Activated T-helper 1 cell treated with Interleukin-2 at 50 U/mL for 16 hours (primary cell): Measurements from ENCODE around the gene NPR1.
"Not testable (repeated sequence)": the region's sequence is repeated elsewhere in the genome, so short reads cannot be mapped to it uniquely, and the experiment has no call there.

ENCODE experiments used
- DNase-seq: peaks from one replicate; pipeline ENCODE4 v3.0.0-alpha.2; 2020; ENCODE audit warnings: low read depth

NPR1 gene

DNA sequence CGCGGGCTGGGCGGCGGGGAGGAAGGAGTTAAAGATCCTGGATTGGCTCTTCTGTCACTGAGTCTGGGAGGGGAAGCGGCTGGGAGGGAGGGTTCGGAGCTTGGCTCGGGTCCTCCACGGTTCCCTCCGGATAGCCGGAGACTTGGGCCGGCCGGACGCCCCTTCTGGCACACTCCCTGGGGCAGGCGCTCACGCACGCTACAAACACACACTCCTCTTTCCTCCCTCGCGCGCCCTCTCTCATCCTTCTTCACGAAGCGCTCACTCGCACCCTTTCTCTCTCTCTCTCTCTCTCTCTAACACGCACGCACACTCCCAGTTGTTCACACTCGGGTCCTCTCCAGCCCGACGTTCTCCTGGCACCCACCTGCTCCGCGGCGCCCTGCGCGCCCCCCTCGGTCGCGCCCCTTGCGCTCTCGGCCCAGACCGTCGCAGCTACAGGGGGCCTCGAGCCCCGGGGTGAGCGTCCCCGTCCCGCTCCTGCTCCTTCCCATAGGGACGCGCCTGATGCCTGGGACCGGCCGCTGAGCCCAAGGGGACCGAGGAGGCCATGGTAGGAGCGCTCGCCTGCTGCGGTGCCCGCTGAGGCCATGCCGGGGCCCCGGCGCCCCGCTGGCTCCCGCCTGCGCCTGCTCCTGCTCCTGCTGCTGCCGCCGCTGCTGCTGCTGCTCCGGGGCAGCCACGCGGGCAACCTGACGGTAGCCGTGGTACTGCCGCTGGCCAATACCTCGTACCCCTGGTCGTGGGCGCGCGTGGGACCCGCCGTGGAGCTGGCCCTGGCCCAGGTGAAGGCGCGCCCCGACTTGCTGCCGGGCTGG is at the start of gene NPR1:
NPR1 (plus strand) TSS at position 170 of the 818 bp plus-strand sequence; CDS start at position 591, 421 bp downstream.
- DNase-seq = no peak

DNA sequence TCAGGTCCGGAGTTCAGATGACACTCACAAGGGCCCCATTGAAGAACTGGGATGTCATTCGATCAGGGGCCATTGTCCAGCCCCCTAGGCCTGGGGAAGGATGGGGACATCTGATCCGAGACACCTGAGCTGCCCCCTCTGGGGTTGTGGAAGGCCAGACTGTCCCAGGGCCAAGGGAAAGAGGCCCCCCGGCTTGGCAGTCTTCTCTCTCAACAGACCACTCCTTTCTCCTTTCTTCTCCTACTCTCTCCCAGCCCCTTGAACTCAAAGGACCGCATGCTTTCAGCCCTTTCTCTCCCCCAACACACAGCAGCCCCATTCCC is 49.2 kb upstream of the NPR1 start:
- no peak for DNase-seq

DNA sequence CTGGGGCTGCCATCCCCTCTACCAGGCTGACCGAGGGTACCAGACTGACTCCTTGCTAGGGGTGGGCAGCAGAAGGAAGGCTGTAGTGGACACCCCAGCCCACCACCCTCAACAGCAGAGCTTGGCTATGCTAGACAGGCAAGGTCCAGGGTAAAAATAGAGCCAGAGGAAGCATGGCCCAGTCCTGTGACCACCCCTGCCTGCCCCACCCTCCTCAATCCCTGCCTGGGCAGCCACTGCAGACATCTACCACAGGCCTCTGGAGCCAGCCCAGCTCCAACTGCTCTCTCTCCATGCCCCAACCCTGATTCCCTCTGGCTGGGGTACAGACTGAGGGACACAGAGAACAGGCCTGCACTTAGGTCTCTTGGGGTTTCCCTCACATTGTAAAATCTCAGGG is 48.5 kb upstream of the NPR1 start:
- no peak for DNase-seq

DNA sequence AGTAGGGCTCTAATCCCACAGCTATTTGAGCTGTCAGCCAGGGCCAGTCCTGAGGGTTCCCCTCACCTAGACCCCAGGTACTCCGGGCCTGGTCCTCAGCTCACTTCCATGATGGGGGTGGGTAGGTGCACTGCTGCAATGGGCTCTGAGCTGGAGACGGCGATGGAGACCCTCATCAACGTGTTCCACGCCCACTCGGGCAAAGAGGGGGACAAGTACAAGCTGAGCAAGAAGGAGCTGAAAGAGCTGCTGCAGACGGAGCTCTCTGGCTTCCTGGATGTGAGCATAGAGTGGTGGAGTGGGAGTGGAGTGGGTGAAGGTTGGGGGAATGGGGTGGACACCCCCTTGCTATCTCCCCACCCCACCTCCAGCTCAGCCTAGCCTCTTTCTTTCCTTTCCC is 48.1 kb upstream of the NPR1 start:
- DNase-seq = no peak

DNA sequence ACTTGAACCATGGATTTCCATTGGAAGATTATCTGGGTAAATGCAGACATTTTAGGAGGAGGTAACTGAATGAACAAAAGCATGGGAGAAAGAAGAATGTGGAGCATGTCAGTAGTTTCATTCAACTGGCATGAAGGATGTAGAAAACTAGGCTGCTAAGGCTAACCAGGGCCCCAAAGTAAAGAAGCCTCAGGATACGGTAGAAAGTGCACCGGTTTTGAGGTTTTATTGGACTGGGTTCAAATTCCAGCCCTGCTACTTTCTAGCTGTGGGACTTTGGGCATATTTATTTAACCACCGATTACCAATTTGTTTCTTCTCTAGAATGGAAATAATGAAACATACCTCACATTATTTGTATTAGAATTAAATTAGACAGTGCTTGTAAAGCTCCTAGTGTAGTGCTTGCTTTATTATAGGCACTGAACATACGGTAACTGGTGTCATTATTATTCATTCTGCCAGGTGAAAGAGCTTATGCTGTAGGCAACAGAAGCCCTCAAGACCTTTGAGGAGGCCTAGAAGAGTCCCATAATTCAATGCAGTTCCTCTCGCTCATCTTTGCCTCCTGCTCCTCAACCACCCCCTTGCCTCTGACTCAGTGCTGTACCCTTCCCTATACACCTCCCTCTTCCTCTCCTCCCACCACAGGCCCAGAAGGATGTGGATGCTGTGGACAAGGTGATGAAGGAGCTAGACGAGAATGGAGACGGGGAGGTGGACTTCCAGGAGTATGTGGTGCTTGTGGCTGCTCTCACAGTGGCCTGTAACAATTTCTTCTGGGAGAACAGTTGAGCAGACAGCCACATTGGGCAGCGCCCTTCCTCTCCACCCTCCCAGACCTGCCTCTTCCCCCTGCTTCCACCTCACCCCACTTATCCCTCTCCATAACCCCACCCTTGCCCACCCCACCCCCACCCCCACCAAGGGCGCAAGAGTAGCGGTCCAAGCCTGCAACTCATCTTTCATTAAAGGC is 47.2 kb upstream of the NPR1 start:
- DNase-seq = no peak

DNA sequence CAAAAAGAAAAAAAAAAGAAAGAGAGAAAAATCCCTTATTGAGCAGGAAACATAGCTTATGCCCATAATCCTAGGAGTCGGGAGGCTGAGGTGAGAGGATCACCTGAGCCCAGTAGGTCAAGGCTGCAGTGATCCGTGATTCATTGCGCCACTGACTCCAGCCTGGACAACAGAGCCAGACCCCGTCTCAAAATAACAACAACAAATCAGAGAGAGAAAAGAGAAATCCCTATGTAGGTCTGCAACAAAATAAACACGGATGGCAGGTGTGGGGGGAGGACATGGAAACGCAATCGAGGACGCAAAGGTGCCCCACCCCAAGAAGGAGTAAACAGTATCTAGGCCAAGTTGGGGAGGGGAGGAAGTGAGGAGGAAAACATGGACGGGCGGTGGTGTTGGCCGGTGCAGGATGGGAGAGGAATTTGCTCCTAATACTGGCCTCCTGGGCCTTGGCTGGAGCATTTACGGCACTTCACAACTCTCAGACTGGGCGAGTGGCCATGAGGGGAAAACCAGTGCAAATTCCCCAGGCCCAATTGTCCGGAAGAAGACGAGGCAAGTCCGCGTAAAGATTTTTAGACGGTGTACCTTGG is 45.2 kb upstream of the NPR1 start:
- no peak for DNase-seq

DNA sequence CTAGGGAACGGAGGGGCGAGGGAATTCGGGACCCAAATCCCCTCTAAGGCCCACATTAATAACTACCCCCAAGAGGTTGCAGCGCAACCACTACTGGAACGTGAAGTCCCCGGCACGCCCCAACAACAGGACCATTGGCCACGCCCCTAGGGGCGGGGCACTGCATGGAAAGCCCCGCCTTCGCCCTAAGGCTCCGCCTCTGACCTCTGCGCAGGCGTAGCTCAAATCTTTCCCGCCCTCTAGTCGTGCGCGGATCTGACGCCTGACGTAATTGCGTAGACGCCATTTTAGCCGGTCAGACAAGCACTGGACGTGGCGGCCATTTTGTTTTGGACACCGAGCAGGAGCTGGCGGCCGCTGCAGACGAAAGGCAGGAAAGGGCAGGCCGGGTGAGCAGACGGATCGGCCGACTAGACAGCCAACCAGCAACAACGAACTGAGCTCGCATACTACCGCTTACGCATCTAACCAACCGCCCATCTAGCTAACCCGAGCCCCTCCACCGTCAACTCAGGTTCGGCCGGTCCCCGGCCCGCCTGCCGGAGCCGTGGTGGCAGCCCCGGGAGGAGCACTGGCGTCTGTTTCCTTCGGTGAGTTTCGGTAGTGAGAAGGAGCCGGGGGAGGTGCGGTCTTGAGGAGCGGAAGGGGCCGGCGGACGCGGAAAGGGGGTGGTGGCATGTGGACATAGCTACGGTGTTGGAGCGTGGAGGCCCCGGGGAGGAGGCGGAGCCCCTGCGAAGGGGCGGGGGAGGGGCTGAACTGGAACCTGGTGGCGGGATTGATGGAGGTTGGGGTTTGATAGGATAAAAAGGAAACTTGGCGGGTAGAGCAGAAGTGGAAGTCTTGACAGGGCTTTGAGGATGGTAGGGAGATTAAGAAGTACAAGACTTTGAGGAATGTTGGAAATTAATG is 44.5 kb upstream of the NPR1 start, which contains the start of gene CHTOP:
CHTOP (plus strand) TSS at position 313 of the 912 bp plus-strand sequence. CDS start 2,523 bp downstream, outside the sequence.
- peak; percentile 91 for DNase-seq

DNA sequence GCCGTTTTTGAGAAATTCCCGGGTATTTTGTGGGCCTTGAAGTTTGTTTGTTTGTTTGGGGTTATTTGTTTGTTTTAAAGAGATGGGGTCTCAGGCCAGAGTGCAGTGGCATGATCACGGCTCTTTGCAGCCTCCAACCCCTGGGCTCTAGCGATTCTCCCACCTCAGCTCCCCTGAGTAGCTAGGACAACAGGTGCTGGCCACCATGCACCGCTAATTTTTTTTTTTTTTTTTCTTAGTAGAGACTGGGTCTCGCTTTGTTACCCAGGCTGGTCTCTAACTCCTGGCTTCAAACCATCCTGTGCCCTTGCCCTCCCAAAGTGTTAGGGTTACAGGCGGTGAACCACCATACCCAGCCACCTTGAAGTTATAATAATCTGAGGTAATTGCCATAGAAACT is 42.6 kb upstream of the NPR1 start:
- no peak for DNase-seq

DNA sequence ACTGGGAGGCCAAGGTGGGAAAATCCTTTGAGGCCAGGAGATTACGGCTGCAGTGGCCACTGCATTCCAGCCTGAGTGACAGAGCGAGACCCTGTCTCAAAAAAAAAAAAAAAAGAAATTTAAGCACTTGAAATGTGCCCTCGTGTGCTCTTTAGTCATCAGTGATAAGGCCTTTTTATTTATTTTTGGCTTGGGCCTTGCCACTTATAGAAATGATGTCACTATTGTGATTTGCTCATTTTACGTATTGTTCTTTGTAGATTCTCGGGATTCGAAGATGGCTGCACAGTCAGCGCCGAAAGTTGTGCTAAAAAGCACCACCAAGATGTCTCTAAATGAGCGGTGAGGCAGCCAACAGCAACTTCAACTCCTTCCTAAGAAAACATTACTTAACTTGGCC is 42.2 kb upstream of the NPR1 start:
- DNase-seq = no peak

DNA sequence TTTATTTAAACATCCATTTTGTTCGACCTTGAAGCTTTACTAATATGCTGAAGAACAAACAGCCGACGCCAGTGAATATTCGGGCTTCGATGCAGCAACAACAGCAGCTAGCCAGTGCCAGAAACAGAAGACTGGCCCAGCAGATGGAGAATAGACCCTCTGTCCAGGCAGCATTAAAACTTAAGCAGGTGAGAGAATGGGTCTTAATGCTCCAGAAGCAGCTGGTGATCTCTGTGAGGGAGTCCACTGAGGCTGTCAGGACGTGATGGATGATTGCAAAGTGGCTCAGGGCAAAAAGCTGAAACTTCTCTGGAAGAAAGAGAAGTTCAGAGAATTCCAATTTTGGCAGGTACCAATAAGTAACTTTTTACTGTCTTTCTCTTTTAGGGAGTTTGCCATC is 40.2 kb upstream of the NPR1 start:
- DNase-seq = no peak

DNA sequence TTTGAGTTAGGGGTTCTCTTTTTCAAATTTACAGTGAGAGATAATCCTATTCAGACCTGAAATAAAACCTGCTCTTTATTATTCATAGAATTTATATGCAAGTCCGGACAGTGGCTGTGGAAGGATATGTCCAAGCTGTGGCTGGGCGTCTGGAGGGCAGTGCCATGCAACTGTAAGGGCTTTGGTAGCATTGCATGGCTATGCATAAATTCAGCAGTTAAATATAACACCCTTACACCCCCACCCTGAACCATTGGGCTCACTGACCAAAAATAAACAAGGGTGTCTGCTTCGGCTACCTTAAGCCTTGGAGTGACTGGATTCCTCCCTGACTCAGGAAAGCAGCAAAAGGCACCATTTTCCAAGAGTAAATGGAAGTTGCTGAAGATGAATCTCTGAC is 39.2 kb upstream of the NPR1 start:
- no peak for DNase-seq

DNA sequence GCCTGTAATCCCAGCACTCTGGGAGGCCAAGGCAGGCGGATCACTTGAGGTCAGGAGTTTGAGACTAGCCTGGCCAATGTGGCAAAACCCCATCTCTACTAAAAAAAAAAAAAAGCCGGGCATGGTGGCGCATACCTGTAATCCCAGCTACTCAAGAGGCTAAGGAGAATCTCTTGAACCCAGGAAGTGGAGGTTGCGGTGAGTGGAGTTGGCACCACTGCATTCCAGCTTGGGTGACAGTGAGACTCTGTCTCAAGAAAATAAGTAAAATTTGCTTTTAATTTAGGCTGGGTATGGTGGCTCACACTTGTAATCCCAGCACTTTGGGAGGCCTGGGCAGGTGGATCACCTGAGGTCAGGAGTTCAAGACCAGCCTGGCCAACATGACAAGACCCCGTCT is 38.3 kb upstream of the NPR1 start:
- not testable (repeated sequence) for DNase-seq

DNA sequence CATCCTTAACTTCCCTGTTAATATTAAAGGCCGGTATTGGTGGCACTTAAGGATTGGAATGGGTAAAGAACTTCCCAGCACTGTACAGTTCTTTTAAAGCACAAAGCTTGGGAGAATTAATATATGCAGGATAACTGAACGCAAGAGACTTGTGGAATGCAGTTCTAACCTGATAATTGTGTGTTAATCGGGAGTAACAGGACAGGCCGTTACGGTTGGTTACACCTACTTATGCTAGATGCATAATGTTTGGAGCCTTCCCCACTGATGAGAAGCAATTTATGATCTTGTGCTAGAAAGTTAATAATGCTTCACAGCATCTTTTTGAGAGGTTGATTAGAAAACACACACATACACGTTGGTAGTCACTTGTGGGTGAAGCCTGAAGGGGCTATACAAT is 37.6 kb upstream of the NPR1 start:
- DNase-seq = no peak

DNA sequence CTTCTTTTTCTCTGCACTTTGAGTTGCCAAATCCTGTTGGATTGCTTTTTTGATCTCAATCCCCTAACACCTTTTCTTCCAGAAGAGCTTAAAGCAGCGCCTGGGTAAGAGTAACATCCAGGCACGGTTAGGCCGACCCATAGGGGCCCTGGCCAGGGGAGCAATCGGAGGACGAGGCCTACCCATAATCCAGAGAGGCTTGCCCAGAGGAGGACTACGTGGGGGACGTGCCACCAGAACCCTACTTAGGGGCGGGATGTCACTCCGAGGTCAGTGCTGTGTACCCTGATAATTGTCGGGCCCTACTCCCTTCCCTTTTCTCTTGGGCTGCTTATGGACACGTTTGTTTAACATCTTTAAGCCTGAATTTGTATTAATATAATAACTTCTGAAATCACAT is 36.3 kb upstream of the NPR1 start:
- DNase-seq = no peak

DNA sequence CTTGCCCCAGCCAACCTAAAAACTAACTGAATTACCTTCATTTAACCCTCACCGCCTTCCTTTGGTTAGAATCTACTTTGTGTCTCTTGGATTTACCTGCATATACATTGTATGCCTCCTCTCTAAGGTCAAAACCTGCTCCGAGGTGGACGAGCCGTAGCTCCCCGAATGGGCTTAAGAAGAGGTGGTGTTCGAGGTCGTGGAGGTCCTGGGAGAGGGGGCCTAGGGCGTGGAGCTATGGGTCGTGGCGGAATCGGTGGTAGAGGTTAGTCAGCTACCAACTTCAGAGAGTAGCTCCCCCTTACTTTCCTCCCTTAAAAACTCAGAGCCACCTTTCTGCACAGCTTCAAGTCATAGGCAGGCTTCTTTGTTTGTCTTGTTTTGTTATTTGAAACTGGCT is 35.4 kb upstream of the NPR1 start:
- no peak for DNase-seq

DNA sequence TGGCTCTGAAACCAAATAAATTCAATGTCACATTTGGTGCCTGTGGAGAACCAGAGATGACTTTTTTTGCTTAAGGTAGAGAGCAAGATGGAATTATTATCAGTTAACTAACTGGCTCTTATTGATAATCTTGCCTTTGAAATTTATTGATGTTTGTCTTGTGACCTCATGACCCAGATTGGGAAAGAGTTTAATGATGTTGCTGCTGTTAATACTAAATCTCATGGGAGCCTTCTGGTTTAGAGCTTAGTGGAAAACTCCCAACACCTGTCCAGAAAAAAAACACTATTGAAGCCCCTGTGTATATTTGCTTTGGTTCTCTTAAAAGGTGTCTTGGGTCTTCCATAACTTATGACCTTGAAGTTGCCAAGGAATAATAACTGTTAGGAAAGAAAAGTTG is 34.7 kb upstream of the NPR1 start:
- no peak for DNase-seq

DNA sequence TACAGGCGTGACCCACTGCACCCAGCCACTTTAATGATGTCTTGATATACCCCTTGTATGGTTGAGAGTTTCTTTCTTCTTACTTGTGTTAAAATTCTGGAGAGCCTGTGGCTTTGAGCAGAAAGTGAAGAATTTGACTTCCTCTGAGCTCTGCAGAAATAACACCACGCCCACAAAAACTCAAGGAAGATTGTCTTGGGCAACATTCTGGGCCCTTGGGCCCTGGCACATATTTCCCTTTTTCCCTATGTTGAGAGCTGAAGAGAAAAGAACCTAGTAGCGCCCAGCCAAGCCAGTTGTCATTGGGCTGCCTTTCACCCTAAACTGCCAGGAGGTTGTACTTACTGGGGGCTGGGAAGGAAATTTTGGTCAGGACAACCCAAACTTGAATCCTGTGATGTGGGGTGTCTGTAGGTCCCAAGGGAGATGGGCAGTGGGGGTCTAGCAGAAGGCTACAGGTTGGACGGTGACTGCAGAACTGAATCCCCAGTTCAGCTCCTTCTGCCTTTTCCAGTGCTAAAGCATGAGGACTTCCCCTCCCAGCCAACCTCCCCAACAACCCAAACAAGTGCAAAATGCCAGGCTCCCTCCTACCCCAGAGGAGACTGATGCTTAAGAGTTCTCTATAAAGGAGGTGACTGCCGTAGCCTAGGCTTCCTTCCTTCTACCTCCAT is 31.7 kb upstream of the NPR1 start:
- no peak for DNase-seq

DNA sequence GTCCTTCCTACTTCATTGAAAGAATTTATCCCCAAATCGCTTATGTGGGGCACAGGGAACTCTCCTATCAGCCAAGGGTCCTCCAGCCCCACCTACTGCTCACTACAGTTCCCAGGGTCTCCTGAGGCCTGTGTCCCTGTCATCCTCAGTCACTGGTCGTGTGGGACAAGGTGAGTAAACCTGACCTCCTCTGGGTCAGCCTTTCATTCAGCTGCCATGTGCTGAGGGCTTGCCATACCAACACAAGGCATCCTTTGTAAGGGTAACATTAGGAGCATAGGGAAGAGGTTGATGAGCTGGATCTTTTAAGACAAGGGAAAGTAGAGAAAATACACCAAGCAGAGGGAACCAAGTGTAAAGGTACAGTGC is 31.2 kb upstream of the NPR1 start:
- DNase-seq = no peak

DNA sequence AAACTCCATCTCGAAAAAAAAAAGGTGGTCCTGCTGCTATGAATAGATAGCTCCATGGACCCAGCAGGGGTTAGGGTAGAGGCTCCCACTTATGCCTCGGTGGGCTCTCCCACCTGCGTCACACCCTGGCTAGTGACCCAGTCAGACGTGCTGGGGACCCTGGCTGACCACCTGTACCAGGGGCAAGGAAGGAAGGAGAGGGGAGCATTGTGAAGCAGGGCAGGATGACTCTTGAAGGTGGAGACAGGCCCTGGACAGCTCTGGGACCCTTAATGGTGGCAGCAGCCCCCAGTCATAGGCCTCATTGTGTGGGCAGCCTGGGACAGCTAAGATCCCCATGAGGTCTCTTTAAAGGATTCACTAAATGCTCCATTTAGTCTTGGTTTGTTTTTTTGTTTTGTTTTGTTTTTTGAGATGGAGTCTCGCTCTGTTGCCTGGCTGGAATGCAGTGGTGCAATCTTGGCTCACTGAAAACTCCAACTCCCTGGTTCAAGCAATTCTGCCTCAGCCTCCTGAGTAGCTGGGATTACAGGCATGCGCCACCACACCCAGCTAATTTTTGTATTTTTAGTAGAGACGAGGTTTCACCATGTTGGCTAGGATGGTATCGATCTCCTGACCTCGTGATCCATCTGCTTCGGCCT is 30.4 kb upstream of the NPR1 start:
- no peak for DNase-seq

DNA sequence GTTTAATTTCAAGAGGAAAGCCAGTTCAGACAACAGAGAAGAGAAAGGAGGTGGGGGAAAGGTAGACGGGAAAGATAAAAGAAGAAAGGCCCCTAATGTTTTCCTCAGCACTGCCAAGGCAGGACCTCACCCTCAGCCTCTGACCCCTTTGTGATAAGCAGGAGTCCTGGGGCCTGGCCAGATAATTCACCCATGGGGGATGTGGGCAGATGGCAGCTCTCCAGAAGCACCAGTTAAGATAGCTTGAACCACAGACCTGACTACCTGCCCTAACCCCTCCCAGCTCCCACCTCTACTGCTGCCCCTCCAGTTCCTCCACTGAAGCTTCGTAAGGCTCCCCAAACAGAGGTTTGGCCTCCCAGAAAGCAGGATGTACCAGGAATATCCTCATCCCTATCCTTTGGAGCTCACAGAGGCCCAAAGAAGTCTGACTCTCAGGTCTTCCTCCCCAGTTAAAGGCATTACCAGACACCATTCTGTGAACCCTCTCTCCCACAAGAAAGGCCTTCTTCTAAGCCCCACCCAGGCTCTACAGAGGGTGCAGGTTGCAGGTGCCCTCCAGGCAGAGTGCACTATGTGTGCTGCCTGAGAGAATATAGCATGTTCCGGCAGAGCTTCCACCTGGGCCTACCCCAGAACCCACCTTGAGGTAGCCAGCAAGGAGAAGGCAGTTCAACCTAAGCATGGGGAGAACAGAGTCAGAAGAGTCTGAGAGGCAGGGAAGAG is 29.2 kb upstream of the NPR1 start:
- DNase-seq = no peak
